ENCODE data around the gene SIGLEC7.

SIGLEC7 gene

GRCh38 chr19:51168564-51169282 lies 26.6 kb downstream of the SIGLEC7 start:
- no peak for DNase-seq (ENCODE audit: low read depth in 2 of 2)

- peak in 1 of 2 experiments; percentile 4 for DNase-seq (ENCODE audit: low read depth in 2 of 2)
Measured at GRCh38 chr19:51169283-51169918, 27.3 kb downstream of the SIGLEC7 start.

GRCh38 chr19:51172223-51172622 lies 30.1 kb downstream of the SIGLEC7 start:
- DNase-seq (ENCODE audit: low read depth in 2 of 2) = no peak

- DNase-seq (ENCODE audit: low read depth in 2 of 2) = no peak
Measured at GRCh38 chr19:51173681-51174080, 31.6 kb downstream of the SIGLEC7 start.

GRCh38 chr19:51179256-51179655 lies 37.2 kb downstream of the SIGLEC7 start:
- DNase-seq (ENCODE audit: low read depth in 2 of 2) = no peak

- no peak for DNase-seq (ENCODE audit: low read depth in 2 of 2)
Measured at GRCh38 chr19:51181377-51181912, 39.3 kb downstream of the SIGLEC7 start.

- DNase-seq (ENCODE audit: low read depth in 2 of 2) = no peak
Measured at GRCh38 chr19:51181913-51182419, 39.9 kb downstream of the SIGLEC7 start.

GRCh38 chr19:51183629-51184028 lies 41.5 kb downstream of the SIGLEC7 start:
- DNase-seq (ENCODE audit: low read depth in 2 of 2) = no peak

- DNase-seq (ENCODE audit: low read depth in 2 of 2) = no peak
Measured at GRCh38 chr19:51185069-51185867, 43.2 kb downstream of the SIGLEC7 start.

GRCh38 chr19:51185868-51186215 lies 43.7 kb downstream of the SIGLEC7 start:
- DNase-seq (ENCODE audit: low read depth in 2 of 2) = no peak

- no peak for DNase-seq (ENCODE audit: low read depth in 2 of 2)
Measured at GRCh38 chr19:51186323-51186722, 44.2 kb downstream of the SIGLEC7 start.

- DNase-seq (ENCODE audit: low read depth in 2 of 2) = no peak
Measured at GRCh38 chr19:51187395-51188226, 45.5 kb downstream of the SIGLEC7 start.

GRCh38 chr19:51188227-51188559 lies 46.1 kb downstream of the SIGLEC7 start:
- no peak for DNase-seq (ENCODE audit: low read depth in 2 of 2)

GRCh38 chr19:51192689-51193088 lies 50.6 kb downstream of the SIGLEC7 start:
- DNase-seq (ENCODE audit: low read depth in 2 of 2) = no peak

- DNase-seq (ENCODE audit: low read depth in 2 of 2) = no peak
Measured at GRCh38 chr19:51194527-51195315, 52.6 kb downstream of the SIGLEC7 start.

GRCh38 chr19:51195316-51195586 lies 53.1 kb downstream of the SIGLEC7 start:
- DNase-seq (ENCODE audit: low read depth in 2 of 2) = no peak

GRCh38 chr19:51195616-51196015 lies 53.5 kb downstream of the SIGLEC7 start:
- DNase-seq (ENCODE audit: low read depth in 2 of 2) = no peak

GRCh38 chr19:51196181-51196580 lies 54.1 kb downstream of the SIGLEC7 start:
- DNase-seq (ENCODE audit: low read depth in 2 of 2) = no peak

GRCh38 chr19:51198641-51199040 lies 56.5 kb downstream of the SIGLEC7 start:
- DNase-seq (ENCODE audit: low read depth in 2 of 2) = no peak

GRCh38 chr19:51200071-51200666 lies 58.1 kb downstream of the SIGLEC7 start:
- no peak for DNase-seq (ENCODE audit: low read depth in 2 of 2)

- no peak for DNase-seq (ENCODE audit: low read depth in 2 of 2)
Measured at GRCh38 chr19:51201712-51202111, 59.6 kb downstream of the SIGLEC7 start.
